GM12891 (cell line): ENCODE measurements around the gene GNPTAB.

Source experiments
- PAX5 ChIP-seq: IDR thresholded peaks from 2 replicates; pipeline ENCODE4 v1.6.1; 2011; ENCODE audit warnings: low read length, moderate library complexity, mild to moderate bottlenecking; ENCODE audit not compliant: insufficient read depth, severe bottlenecking
- POLR2A ChIP-seq: IDR thresholded peaks from 2 replicates; pipeline ENCODE4 v1.6.1; 2011; ENCODE audit warnings: low read depth, low read length, control low read depth
- POLR2AphosphoS5 ChIP-seq: IDR thresholded peaks from 2 replicates; pipeline ENCODE4 v1.6.1; 2011; ENCODE audit warnings: low read depth, low read length, control low read depth
- POU2F2 ChIP-seq: IDR thresholded peaks from 2 replicates; pipeline ENCODE4 v1.6.1; 2011; ENCODE audit warnings: low read depth, mild to moderate bottlenecking, control low read depth, low read length, moderate library complexity
- SPI1 ChIP-seq: IDR thresholded peaks from 2 replicates; pipeline ENCODE4 v1.6.1; 2011; ENCODE audit warnings: low read depth, low read length, control low read depth
- TAF1 ChIP-seq: IDR thresholded peaks from 2 replicates; pipeline ENCODE4 v1.6.1; 2011; ENCODE audit warnings: low read depth, low read length, control low read depth

- TF ChIP-seq POLR2A (no peak), POLR2AphosphoS5 (no peak), TAF1 (no peak), SPI1 (no peak), POU2F2 (no peak), PAX5 (no peak)
Observed at GRCh38 chr12:101789171-101789570, 41.6 kb downstream of the GNPTAB start.
